Upper lobe of left lung (tissue), 4 donors: ENCODE data around the gene RGS16.

Experiments
- CTCF ChIP-seq, 6 experiments: fragments of 450-650 bp in 4 of 6; fragments of 200-600 bp in 2 of 6; sonication (generic) in 2 of 6; IDR thresholded peaks; one replicate each; pipeline ENCODE4 v1.5.1; 2016 to 2019; ENCODE audit warnings: antibody characterized with exemption in 6 of 6
- EP300 ChIP-seq, 4 donors: sonication (generic); formaldehyde crosslinking; IDR thresholded peaks; one replicate each; pipeline ENCODE4 v1.5.1; 2017; ENCODE audit warnings: antibody characterized with exemption in 4 of 4, control low read depth in 2 of 4
- POLR2A ChIP-seq, 4 donors: fragments of 450-650 bp; IDR thresholded peaks; one replicate each; pipeline ENCODE4 v1.5.1; 2016 to 2017; ENCODE audit warnings: antibody characterized with exemption in 4 of 4, mild to moderate bottlenecking in 2 of 4
- POLR2AphosphoS5 ChIP-seq, 2 donors: sonication (generic); formaldehyde crosslinking; IDR thresholded peaks; one replicate each; pipeline ENCODE4 v1.5.1; 2017; ENCODE audit warnings: antibody characterized with exemption in 2 of 2

- no peak for TF ChIP-seq CTCF (IDR thresholded peaks at IDR 0.05)
- no peak for TF ChIP-seq EP300 (IDR thresholded peaks at IDR 0.05)
- no peak for TF ChIP-seq POLR2AphosphoS5 (IDR thresholded peaks at IDR 0.05)
- no peak for TF ChIP-seq POLR2A (IDR thresholded peaks at IDR 0.05)
Measured at GRCh38 chr1:182611787-182612186, 7.6 kb upstream of the RGS16 start.
